GM10266 (cell line): ENCODE results near the gene DPH5.
"Not testable (repeated sequence)": the region's sequence is repeated elsewhere in the genome, so short reads cannot be mapped to it uniquely, and the experiment has no call there.

Experiments used
- DNase-seq: peaks from one replicate; pipeline ENCODE4 v3.0.0; 2012; ENCODE audit errors: extremely low spot score
- CTCF ChIP-seq: IDR thresholded peaks from 2 replicates; pipeline ENCODE4 v1.5.1; 2012; ENCODE audit warnings: mild to moderate bottlenecking, low read depth; ENCODE audit not compliant: control insufficient read depth, insufficient read depth; ENCODE audit errors: missing control alignments

DPH5 gene

DNA sequence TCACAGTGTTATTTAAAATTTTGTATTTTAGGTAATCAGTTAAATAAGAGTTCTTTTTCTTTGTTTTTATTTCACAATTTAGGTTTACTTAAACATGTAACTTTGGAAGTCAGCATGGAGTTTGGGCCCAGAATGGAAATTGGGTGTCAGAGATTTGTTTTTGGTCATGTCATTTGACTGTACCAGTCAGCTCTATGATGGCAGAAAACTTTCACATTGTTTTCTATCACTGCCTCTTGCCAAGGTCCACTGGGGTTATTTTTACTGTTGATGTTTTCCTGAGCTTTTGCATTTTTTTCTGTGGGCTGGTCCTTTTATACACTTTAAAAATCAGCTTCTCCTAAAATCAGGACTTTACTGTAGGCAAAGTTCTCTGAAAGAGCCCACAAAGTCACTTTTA, 75.2 kb downstream of the DPH5 start:
- no peak for DNase-seq

DNA sequence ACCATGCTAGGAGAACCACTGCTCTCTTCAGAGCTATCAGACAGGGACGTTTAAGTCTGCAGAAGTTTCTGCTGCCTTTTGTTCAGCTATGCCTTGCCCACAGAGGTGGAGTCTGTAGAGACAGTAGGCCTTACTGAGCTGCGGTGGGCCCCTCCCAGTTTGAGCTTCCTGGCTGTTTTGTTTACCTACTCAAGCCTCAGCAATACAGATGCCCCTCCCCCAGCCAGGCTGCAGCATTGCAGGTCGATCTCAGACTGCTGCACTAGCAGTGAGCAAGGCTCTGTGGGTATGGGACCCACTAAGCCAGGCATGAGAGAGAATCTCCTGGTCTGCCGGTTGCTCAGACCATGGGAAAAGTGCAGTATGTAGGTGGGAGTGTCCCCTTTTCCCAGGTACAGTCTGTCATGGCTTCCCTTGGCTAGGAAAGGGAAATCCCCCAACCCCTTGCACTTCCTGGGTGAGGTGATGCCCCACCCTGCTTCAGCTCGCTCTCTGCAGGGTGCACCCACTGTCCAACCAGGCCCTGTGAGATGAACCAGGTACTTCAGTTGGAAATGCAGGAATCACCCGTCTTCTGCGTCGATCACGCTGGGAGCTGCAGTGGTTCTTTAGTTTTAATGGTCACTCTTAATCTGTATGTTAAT, 75.9 kb downstream of the DPH5 start:
- DNase-seq = not testable (repeated sequence)

More for the DNA sequence above, 75.2 kb downstream of the DPH5 start:
- no peak for TF ChIP-seq CTCF

GRCh38 chr1:100948721-100949405, 76.7 kb downstream of the DPH5 start:
- DNase-seq = not testable (repeated sequence)

DNA sequence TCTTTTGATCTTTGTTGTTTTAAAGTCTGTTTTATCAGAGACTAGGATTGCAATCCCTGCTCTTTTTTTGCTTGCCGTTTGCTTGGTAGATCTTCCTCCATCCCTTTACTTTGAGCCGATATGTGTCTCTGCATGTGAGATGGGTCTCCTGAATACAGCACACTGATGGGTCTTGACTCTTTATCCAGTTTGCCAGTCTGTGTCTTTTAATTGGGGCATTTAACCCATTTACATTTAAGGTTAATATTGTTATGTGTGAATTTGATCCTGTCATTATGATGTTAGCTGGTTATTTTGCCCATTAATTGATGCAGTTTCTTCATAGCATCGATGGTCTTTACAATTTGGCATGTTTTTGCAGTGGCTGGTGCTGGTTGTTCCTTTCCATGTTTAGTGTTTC, 77.8 kb downstream of the DPH5 start:
- DNase-seq = not testable (repeated sequence)

DNA sequence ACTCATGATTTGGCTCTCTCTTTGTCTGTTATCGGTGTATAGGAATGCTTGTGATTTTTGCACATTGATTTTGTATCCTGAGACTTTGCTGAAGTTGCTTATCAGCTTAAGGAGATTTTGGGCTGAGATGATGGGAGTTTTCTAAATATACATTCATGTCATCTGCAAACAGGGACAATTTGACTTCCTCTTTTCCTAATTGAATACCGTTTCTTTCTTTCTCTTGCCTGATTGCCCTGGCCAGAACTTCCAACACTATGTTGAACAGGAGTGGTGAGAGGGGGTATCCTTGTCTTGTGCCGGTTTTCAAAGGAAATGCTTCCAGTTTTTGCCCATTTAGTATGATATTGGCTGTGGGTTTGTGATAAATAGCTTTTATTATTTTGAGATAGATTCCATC, 79.5 kb downstream of the DPH5 start:
- not testable (repeated sequence) for DNase-seq

GRCh38 chr1:100943533-100943932, 82.1 kb downstream of the DPH5 start:
- no peak for TF ChIP-seq CTCF
- DNase-seq = no peak

DNA sequence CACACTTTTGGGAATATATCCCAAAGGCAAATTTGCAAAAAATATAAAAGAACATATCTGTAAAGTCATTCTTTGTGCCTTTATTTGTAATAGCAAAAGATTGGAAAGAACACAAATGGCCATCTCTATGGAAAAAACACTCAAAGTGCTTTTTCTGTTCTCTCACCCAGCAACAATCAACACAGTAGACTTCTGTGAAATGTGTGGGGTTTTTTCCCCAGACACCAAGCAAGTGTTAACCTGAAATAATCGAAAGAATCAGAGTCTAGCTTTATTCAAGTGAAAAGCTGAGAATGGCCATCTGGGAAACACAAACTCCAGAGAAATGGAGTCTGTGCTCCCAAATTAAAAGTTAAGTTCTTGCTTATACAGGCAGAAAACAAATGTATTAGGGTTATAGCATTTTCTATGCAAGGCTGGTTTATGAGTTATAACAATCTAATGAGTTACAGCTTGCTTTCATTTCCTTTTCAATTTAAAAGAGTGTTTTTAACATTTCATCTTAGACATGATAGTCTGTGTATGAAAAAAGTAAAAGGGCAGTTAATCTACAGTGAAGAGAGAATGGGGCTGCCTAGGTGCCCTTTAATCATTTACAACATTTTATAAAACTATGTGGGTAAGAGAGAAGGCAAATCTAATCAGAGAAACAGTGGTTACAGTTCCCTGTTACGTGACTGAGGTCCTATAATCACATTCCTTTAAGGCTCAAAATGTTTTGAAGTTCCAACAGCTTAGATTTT, 83.1 kb downstream of the DPH5 start:
- no peak for TF ChIP-seq CTCF
- DNase-seq = no peak

DNA sequence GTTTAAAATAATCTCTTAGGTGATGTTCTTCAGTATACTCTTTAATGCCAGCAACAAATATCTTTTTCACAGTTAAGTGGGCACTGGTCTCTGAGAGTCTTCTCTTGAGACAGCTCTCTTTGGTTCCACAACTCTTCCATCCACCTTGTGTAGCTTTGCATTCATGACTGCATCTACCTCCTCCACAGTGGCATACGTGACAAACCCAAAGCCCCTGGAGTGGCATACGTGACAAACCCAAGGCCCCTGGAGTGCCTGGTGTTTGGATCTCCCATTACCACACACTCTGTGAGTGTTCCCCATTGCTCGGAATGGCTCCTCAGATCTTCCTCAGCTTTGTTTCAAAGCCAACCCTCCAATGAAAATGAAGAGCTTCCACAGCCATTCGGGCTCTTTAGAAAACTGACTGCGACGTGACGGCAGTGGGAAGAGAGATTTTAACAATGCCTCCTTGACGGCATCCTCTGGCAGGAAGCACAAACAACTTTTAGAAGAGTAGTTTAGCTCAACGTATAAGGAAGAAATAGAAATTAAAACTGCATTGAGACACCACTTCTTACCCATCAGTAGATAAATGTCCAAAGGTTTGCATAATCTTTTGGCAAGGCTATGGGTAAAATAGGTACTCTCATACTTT, 83.9 kb downstream of the DPH5 start:
- no peak for DNase-seq
- no peak for TF ChIP-seq CTCF

- DNase-seq = no peak
- no peak for TF ChIP-seq CTCF
Observed at GRCh38 chr1:100941098-100941527, 84.5 kb downstream of the DPH5 start.
